Fibroblast of villous mesenchyme (primary cell): ENCODE results near the gene PRKAB2. TPM values are rescaled to one million over a fixed set of nuclear protein-coding genes. Genes with fewer than 3 reads are reported as not detected.

Experiments used
- DNase-seq: peaks from one replicate; pipeline ENCODE4 v3.0.0-alpha.2; 2010; ENCODE audit warnings: low read depth
- H3K4me3 ChIP-seq: 2 replicates; pipeline ENCODE4 v1.5.1; 2011; ENCODE audit warnings: low read depth, mild to moderate bottlenecking, low read length
- CTCF ChIP-seq: IDR thresholded peaks from 2 replicates; pipeline ENCODE4 v1.5.1; 2012; ENCODE audit warnings: low read depth, mild to moderate bottlenecking, low read length; ENCODE audit not compliant: insufficient read depth
- total RNA-seq: library from RNA; depleted of rRNA; stranded (reverse); fragments of >200 nt; gene quantifications from 2 replicates; pipeline ENCODE4 v1.2.3, GENCODE V29; 2012

PRKAB2 gene
- total RNA-seq, 1 donor = 15.5 TPM

- H3K4me3 ChIP-seq = no peak overlapping the region
- DNase-seq = no peak
- TF ChIP-seq CTCF = no peak
These were observed 42.1 kb upstream of the PRKAB2 start for GRCh38 chr1:147214325-147214724.

DNA sequence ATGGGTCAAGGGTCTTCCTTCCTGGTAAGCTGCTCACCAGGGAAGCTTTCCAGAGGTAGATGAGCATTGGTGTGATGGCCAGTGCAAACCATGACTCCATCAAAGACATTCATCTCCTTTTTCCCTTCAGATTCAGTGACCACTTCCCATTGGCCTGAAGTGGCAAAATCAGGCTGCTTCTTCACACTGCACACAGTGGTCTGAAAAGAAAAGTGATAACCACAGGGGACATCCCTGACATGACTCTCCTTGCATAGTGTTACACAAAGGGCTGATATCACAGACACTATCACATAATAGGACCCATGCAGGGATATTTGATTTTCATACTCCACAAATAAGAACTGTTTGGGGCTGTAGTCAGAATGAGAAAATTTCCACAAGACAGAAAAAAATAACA, 41.0 kb upstream of the PRKAB2 start:
- DNase-seq = no peak
- no peak overlapping the region for H3K4me3 ChIP-seq
- no peak for TF ChIP-seq CTCF

GRCh38 chr1:147211577-147211976, 39.3 kb upstream of the PRKAB2 start:
- no peak for TF ChIP-seq CTCF
- no peak for DNase-seq
- no peak overlapping the region for H3K4me3 ChIP-seq

GRCh38 chr1:147210987-147211386, 38.7 kb upstream of the PRKAB2 start:
- no peak for TF ChIP-seq CTCF
- H3K4me3 ChIP-seq = no peak overlapping the region
- DNase-seq = no peak

DNA sequence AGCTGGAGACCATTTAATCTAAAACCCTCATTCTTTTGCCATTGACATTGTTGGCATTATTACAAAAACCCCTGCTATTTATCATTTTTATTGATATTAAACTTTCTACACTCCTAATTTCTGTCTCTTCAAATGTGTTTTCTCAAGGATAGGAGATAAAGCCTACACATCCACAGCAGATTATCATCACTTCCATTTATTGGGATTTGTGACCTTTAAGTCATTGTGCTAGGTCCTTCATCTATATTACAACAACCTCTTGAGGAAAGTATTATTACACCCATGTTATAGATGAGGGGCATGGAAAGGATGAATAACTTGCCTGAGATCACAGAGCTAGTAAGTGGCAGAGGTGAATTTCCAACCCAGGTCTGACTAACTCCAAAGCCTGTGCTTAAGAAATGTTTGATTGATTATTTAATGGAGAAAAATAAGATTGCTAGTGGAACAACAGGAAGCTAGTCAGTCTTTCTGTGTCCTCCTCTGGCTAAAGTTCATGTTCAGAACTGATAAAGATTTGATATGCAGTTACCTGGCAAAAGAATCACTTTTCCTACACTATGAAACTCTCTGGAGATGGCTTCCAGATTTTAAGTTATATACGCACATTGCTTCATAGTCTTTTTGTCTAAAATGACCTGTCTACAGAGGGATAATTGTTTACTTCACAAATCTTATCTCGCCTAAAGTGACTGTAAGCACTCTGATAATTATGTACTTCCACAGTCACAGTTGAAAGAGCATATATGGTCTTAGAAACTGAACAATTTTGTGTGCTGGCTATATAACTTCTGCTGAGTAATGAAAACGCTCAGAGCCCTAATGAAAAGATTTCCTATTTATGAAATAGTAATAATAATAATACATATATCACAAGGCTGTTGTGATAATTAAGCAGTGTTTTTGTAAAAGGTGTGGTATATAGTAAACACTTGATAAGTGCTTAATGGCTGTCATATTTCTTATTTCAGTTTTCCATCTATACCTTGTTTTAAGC, 37.9 kb upstream of the PRKAB2 start:
- no peak for DNase-seq
- TF ChIP-seq CTCF = no peak
- H3K4me3 ChIP-seq = no peak overlapping the region

- TF ChIP-seq CTCF = no peak
- no peak for DNase-seq
- H3K4me3 ChIP-seq = no peak overlapping the region
These were observed 36.3 kb upstream of the PRKAB2 start for GRCh38 chr1:147208619-147209018.

DNA sequence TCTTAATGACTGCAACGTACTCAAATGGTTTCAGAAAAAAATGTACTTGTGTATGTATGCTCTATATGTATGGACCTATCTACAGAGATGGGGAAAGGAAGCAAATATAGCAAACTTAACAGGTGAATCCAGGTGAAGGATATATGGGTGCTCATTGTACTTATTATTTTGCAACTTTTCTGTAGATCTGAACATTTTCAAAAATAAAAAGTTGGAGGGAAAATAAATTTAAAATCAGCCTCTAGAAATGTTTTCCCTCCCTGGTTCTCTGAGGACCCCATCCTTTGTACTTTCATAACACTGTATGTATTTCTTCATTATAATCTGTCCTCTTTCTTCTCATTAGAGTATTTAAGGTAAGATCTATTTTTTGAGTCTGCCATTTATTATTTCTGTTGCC, 34.9 kb upstream of the PRKAB2 start:
- no peak for DNase-seq
- no peak for TF ChIP-seq CTCF
- no peak overlapping the region for H3K4me3 ChIP-seq
